ENCODE data around the gene LPIN2.
"Not testable (repeated sequence)": the region's sequence is repeated elsewhere in the genome, so short reads cannot be mapped to it uniquely, and the experiment has no call there.

Gene LPIN2

GRCh38 chr18:3013024-3013804, at the start of gene LPIN2:
LPIN2 (minus strand) TSS chr18:3013144; CDS start chr18:2960840, 52,304 bp downstream.
- DNase-seq (ENCODE audit: low spot score), result peak; percentile 96

GRCh38 chr18:3061581-3062312, 48.8 kb upstream of the LPIN2 start:
- DNase-seq (ENCODE audit: low spot score), result no peak

- DNase-seq (ENCODE audit: low spot score), result no peak
Observed at GRCh38 chr18:3060667-3061580, 48.0 kb upstream of the LPIN2 start.

- no peak for DNase-seq (ENCODE audit: low spot score)
Observed at GRCh38 chr18:3059272-3059671, 46.3 kb upstream of the LPIN2 start.

- no peak for DNase-seq (ENCODE audit: low spot score)
Observed at GRCh38 chr18:3058328-3059191, 45.6 kb upstream of the LPIN2 start.

- DNase-seq (ENCODE audit: low spot score), result no peak
Observed at GRCh38 chr18:3057526-3057925, 44.6 kb upstream of the LPIN2 start.

- DNase-seq (ENCODE audit: low spot score), result no peak
Observed at GRCh38 chr18:3056311-3056710, 43.4 kb upstream of the LPIN2 start.

GRCh38 chr18:3055816-3056215, 42.9 kb upstream of the LPIN2 start:
- no peak for DNase-seq (ENCODE audit: low spot score)

- no peak for DNase-seq (ENCODE audit: low spot score)
Observed at GRCh38 chr18:3055186-3055728, 42.3 kb upstream of the LPIN2 start.

- DNase-seq (ENCODE audit: low spot score), result no peak
Observed at GRCh38 chr18:3054780-3055179, 41.8 kb upstream of the LPIN2 start.

GRCh38 chr18:3054214-3054613, 41.3 kb upstream of the LPIN2 start:
- no peak for DNase-seq (ENCODE audit: low spot score)

GRCh38 chr18:3053081-3053480, 40.1 kb upstream of the LPIN2 start:
- DNase-seq (ENCODE audit: low spot score), result no peak

- no peak for DNase-seq (ENCODE audit: low spot score)
Observed at GRCh38 chr18:3052411-3052758, 39.4 kb upstream of the LPIN2 start.

- DNase-seq (ENCODE audit: low spot score), result no peak
Observed at GRCh38 chr18:3051718-3052410, 38.9 kb upstream of the LPIN2 start.

- DNase-seq (ENCODE audit: low spot score), result not testable (repeated sequence)
Observed at GRCh38 chr18:3049897-3050454, 37.0 kb upstream of the LPIN2 start.

GRCh38 chr18:3048820-3049349, 35.9 kb upstream of the LPIN2 start:
- DNase-seq (ENCODE audit: low spot score), result no peak

- DNase-seq (ENCODE audit: low spot score), result peak; percentile 35
Observed at GRCh38 chr18:3048121-3048520, 35.2 kb upstream of the LPIN2 start.

GRCh38 chr18:3046216-3046808, 33.4 kb upstream of the LPIN2 start:
- DNase-seq (ENCODE audit: low spot score), result no peak

GRCh38 chr18:3044931-3045698, 32.2 kb upstream of the LPIN2 start:
- DNase-seq (ENCODE audit: low spot score), result no peak
